ENCODE measurements around the gene RALGPS2.
"Not testable (repeated sequence)": the region's sequence is repeated elsewhere in the genome, so short reads cannot be mapped to it uniquely, and the experiment has no call there.

The RALGPS2 gene

DNA sequence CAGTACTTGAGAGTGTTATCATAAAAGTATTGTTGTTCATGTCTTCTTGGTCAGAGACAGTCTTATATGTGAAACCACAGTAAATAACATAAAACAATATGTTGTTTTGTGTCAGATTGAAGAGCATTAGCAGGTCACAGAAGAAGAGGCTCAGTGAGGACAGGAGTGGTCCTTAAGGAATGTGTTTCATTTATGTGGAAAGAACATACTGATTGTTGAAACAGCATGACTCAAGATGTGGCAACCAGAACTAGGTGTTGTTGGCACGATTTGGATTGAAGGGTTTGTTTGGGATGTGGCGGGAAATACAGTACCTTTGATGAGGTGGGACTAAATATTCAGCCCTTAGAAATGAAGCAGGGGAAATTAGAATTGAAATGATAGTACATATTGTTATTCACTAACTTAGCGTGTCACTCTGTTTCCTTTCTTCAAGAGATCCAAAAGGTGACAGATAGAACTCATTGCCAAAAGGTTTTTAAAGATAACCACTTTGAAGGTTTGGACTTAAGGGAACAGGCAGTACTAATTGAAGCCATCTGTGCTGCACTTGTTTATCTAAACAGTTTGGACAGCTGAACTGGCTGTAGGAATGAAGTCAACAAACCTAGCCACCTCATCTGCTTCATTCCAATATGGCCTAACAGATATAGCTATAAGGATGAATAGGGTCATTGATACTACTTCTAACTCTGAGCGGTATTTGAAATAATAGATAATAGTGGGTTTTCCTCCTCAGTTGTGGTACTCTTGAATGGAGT lies 14.4 kb downstream of the RALGPS2 start:
- no peak overlapping the region for H3K4me3 Mint-ChIP-seq
- TF ChIP-seq, protein P1, sequence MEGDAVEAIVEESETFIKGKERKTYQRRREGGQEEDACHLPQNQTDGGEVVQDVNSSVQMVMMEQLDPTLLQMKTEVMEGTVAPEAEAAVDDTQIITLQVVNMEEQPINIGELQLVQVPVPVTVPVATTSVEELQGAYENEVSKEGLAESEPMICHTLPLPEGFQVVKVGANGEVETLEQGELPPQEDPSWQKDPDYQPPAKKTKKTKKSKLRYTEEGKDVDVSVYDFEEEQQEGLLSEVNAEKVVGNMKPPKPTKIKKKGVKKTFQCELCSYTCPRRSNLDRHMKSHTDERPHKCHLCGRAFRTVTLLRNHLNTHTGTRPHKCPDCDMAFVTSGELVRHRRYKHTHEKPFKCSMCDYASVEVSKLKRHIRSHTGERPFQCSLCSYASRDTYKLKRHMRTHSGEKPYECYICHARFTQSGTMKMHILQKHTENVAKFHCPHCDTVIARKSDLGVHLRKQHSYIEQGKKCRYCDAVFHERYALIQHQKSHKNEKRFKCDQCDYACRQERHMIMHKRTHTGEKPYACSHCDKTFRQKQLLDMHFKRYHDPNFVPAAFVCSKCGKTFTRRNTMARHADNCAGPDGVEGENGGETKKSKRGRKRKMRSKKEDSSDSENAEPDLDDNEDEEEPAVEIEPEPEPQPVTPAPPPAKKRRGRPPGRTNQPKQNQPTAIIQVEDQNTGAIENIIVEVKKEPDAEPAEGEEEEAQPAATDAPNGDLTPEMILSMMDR (IDR thresholded peaks at IDR 0.05; ENCODE audit: unreplicated experiment in 3 of 3): no peak
- peak overlapping the region in 1 of 3 experiments; percentile 2 for H3K27ac Mint-ChIP-seq
- H3K36me3 Mint-ChIP-seq (ENCODE audit: low read depth): peaks cover 89% of the 10 kb centered on the region
- peaks cover 28% of the 10 kb centered on the region for H3K9me3 Mint-ChIP-seq
- H3K27me3 Mint-ChIP-seq (ENCODE audit: low read depth): no peaks in the 10 kb centered on the region
- peaks cover 10% of the 10 kb centered on the region for H3K4me1 Mint-ChIP-seq

DNA sequence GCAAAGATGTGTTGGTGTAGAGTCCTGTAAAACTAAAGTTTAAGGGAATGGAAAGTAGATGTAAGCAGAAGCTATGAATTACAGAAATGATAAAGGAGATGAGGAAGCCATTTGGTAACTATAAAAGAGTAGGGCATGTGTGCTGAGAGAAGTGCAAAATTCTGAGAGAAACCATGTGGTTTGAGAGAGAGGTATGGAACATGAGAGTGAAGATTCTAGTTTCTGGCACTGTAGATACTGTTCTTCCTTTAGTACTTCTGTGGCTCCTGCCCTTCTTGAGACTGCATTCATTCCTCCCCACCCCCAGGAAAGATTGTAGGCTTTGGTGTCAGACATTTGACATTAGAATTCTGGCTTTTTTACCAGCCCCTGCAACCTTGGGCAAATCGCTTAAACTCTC lies 15.4 kb downstream of the RALGPS2 start:
- Mint-ChIP-seq H3K27me3 (ENCODE audit: low read depth) (no peaks in the 10 kb centered on the region), H3K4me3 (no peak overlapping the region), H3K36me3 (ENCODE audit: low read depth) (peaks cover 89% of the 10 kb centered on the region), H3K27ac (no peak overlapping the region), H3K4me1 (peaks cover 10% of the 10 kb centered on the region), H3K9me3 (peaks cover 26% of the 10 kb centered on the region)
- TF ChIP-seq, protein P1 (IDR thresholded peaks at IDR 0.05; ENCODE audit: unreplicated experiment in 3 of 3): no peak

DNA sequence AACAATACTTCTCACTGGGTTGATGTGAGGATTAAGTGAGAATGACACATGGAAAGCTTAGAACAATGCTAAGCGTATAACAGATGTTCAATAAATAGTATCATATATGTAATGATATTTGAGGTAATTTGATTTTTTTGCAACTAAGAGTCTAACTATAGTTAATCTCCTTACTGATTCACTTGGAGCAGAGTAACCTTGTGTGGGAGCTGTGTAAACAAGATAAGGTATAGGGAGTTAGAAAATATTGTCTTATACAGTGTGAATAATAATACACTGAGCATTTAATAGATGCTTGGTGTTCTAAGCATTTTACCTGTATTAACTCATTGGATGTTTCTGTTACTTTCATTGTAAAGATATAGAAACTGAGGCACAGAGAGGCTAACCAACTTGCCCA lies 15.9 kb downstream of the RALGPS2 start:
- peaks cover 26% of the 10 kb centered on the region for H3K9me3 Mint-ChIP-seq
- TF ChIP-seq, protein P1 (IDR thresholded peaks at IDR 0.05; ENCODE audit: unreplicated experiment in 3 of 3): no peak
- no peak overlapping the region for H3K27ac Mint-ChIP-seq
- H3K4me3 Mint-ChIP-seq: no peak overlapping the region
- peaks cover 86% of the 10 kb centered on the region for H3K36me3 Mint-ChIP-seq (ENCODE audit: low read depth)
- H3K27me3 Mint-ChIP-seq (ENCODE audit: low read depth): no peaks in the 10 kb centered on the region
- peaks cover 10% of the 10 kb centered on the region for H3K4me1 Mint-ChIP-seq

DNA sequence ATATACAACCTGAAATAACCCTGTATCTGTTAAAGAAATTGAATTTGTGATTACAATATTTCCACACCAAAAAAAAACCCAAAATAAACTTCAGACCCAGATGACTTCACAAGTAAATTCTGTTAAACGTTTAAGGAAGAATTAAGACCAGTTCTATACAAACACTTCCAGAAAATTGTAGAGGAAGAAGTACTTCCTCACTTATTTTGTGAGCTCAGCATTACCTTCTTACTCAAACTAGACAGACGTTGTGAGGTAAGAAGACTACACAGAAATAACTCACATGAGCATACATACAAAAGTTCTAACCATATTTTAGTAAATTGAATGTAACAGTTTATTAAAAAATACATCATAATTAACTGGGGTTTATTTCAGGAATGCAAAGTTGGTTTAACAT lies 18.8 kb downstream of the RALGPS2 start:
- TF ChIP-seq, protein P1 (IDR thresholded peaks at IDR 0.05; ENCODE audit: unreplicated experiment in 3 of 3): no peak
- peaks cover 26% of the 10 kb centered on the region for H3K9me3 Mint-ChIP-seq
- peaks cover 7% of the 10 kb centered on the region for H3K4me1 Mint-ChIP-seq
- H3K4me3 Mint-ChIP-seq: no peak overlapping the region
- H3K36me3 Mint-ChIP-seq (ENCODE audit: low read depth): peaks cover 80% of the 10 kb centered on the region
- H3K27ac Mint-ChIP-seq: no peak overlapping the region
- H3K27me3 Mint-ChIP-seq (ENCODE audit: low read depth): no peaks in the 10 kb centered on the region

DNA sequence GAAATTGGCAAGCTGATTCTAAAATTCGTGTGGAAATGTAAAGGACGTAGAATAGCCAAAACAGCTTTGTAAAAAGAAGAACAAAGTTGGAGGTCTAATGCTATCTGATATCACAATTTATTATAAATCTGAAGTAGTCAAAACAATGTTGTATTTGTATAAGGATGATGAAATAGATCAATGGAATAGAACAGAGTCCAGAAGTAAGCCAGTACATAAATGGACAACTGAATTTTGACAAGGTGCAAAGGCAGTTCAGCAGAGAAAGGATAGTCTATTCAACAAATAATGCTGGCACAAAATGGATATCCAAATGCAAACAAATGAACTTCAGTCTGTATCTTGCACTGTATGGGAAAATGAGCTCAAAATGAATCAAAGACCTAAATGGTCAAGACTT lies 20.2 kb downstream of the RALGPS2 start:
- no peak overlapping the region for H3K27ac Mint-ChIP-seq
- H3K27me3 Mint-ChIP-seq (ENCODE audit: low read depth): no peaks in the 10 kb centered on the region
- TF ChIP-seq, protein P1 (IDR thresholded peaks at IDR 0.05; ENCODE audit: unreplicated experiment in 3 of 3): no peak
- peaks cover 25% of the 10 kb centered on the region for H3K9me3 Mint-ChIP-seq
- peaks cover 67% of the 10 kb centered on the region for H3K36me3 Mint-ChIP-seq (ENCODE audit: low read depth)
- no peaks in the 10 kb centered on the region for H3K4me1 Mint-ChIP-seq
- no peak overlapping the region for H3K4me3 Mint-ChIP-seq

DNA sequence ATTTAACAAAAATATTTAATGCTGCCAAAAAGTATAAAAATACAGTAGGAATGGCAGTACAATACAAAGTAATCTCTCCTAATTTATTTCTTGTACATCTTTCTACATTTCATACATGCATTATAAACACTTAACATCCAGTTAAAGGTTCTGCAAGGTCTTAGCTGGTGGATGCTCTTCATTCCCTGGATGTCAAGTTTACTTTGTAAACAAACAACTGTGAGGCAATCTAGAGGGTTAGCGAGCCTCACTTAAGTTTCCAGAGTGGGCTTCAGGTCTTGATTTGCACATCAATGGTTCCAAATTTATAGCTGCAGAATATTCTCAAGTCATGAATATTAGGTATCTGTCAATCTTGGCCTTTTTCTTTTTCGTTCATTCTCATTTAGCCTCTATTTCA lies 21.3 kb downstream of the RALGPS2 start:
- H3K36me3 Mint-ChIP-seq (ENCODE audit: low read depth): peaks cover 56% of the 10 kb centered on the region
- H3K27ac Mint-ChIP-seq: no peak overlapping the region
- peaks cover 23% of the 10 kb centered on the region for H3K9me3 Mint-ChIP-seq
- H3K4me3 Mint-ChIP-seq: no peak overlapping the region
- H3K4me1 Mint-ChIP-seq: no peaks in the 10 kb centered on the region
- H3K27me3 Mint-ChIP-seq (ENCODE audit: low read depth): no peaks in the 10 kb centered on the region
- TF ChIP-seq, protein P1 (IDR thresholded peaks at IDR 0.05; ENCODE audit: unreplicated experiment in 3 of 3): no peak

DNA sequence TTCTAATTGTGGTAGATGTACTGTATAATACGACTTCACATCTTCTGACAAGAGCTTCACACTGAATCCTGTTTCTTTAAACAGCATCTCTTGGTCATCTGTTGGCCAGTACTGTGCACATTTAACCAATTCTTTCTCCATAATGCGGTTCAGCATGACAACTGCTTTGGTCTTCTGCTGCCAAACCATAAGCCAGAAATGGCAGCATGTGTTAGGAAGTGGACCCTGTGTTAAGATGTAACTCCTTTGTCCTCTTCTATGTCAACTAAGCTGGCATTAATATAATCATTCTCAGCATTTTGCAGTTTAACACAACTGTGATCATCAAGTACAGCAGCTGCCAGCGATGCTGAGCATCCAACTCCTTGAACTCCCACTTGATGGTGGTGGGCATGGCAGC lies 22.3 kb downstream of the RALGPS2 start:
- not testable (repeated sequence) for H3K27ac Mint-ChIP-seq; H3K4me3 Mint-ChIP-seq; H3K27me3 Mint-ChIP-seq (ENCODE audit: low read depth); H3K4me1 Mint-ChIP-seq
- peaks cover 52% of the 10 kb centered on the region for H3K36me3 Mint-ChIP-seq (ENCODE audit: low read depth)
- H3K9me3 Mint-ChIP-seq: peaks cover 13% of the 10 kb centered on the region
